Adrenal gland (tissue), 5 donors: ENCODE measurements around the gene RPP25.
"Not testable (repeated sequence)": the region's sequence is repeated elsewhere in the genome, so short reads cannot be mapped to it uniquely, and the experiment has no call there.

Source experiments
- CTCF ChIP-seq, 6 experiments: fragments of 450-650 bp in 4 of 6; fragments of 200-600 bp in 2 of 6; sonication (generic) in 1 of 6; IDR thresholded peaks; 1 replicate in 5 of 6; 2 replicates in 1 of 6; pipeline versions ENCODE4 v1.5.1 to v1.8.0; 2016 to 2021; ENCODE audit warnings: antibody characterized with exemption in 6 of 6, mild to moderate bottlenecking in 2 of 6, moderate library complexity in 1 of 6
- POLR2A ChIP-seq, 2 donors: fragments of 450-650 bp; IDR thresholded peaks; one replicate each; pipeline ENCODE4 v1.6.1; 2017; ENCODE audit warnings: antibody characterized with exemption in 2 of 2, mild to moderate bottlenecking in 2 of 2, moderate library complexity in 1 of 2
- donor health status: DM: no; HTN: no; CAD: no.

- TF ChIP-seq CTCF, POLR2A (IDR thresholded peaks at IDR 0.05): not testable (repeated sequence)
These were observed 42.8 kb downstream of the RPP25 start for GRCh38 chr15:74913799-74914198.
